Subcutaneous adipose tissue (tissue), 4 donors: ENCODE results near the gene URI1. TPM values are rescaled to one million over a fixed set of nuclear protein-coding genes. Genes with fewer than 3 reads are reported as not detected.

ENCODE experiments used
- CTCF ChIP-seq: fragments of 450-650 bp; IDR thresholded peaks from one replicate; pipeline ENCODE4 v1.5.1; 2016; ENCODE audit warnings: low read depth, mild to moderate bottlenecking, control low read depth, antibody characterized with exemption, moderate library complexity
- total RNA-seq, 4 donors: library from RNA; depleted of rRNA; stranded (reverse); fragments of >200 nt; gene quantifications; one replicate each; pipeline ENCODE4 v1.1.0, GENCODE V29; 2016

URI1 gene
- total RNA-seq, 4 donors from 2014 or later: 43.9 to 101 (median 64.0) TPM

- no peak for TF ChIP-seq CTCF
Observed at GRCh38 chr19:30049846-30050667, 108.0 kb downstream of the URI1 start.

GRCh38 chr19:30052122-30053075 is 110.4 kb downstream of the URI1 start:
- TF ChIP-seq CTCF: no peak

- TF ChIP-seq CTCF: no peak
Observed at GRCh38 chr19:30053558-30053957, 111.5 kb downstream of the URI1 start.

- no peak for TF ChIP-seq CTCF
Observed at GRCh38 chr19:30054210-30054609, 112.2 kb downstream of the URI1 start.

GRCh38 chr19:30056580-30056979 is 114.5 kb downstream of the URI1 start:
- no peak for TF ChIP-seq CTCF

- no peak for TF ChIP-seq CTCF
Observed at GRCh38 chr19:30059741-30060457, 117.9 kb downstream of the URI1 start.
